Panc1 (cell line): ENCODE measurements around the gene CARNS1. TPM values are rescaled to one million over a fixed set of nuclear protein-coding genes. Genes with fewer than 3 reads are reported as not detected.
A peak's percentile ranks its signal among the peaks of the same experiment; 100 is the strongest.

Experiments used
- ATAC-seq: fragments of 200-7000 bp; cut with Tn5 transposase; 2 replicates; pipeline ENCODE4 v1.9.1; 2020; ENCODE audit warnings: mild to moderate bottlenecking, moderate library complexity
- BruUV-seq: library from RNA; stranded (reverse); fragments of 400-500 nt; replicated peaks from 2 replicates; lab custom pipeline; 2021; lab: Mats Ljungman, UMichigan
- CTCF ChIA-PET: fragments of 300-600 bp; sonication (Branson Sonifier 250); formaldehyde crosslinking; loops from one replicate; lab custom pipeline; 2022; ENCODE audit warnings: antibody characterized with exemption; lab: Charles Lee
- POLR2A ChIA-PET: fragments of 300-600 bp; sonication (Branson Sonifier 250); formaldehyde crosslinking; loops from one replicate; lab custom pipeline; 2022; ENCODE audit warnings: antibody characterized with exemption; lab: Charles Lee
- DNase-seq: peaks from one replicate; pipeline ENCODE4 v3.0.0-alpha.2; 2010; ENCODE audit warnings: low read depth, low spot score
- H3K27ac ChIP-seq: 2 replicates; pipeline ENCODE4 v1.5.1; 2011; ENCODE audit warnings: mild to moderate bottlenecking, low read length, inconsistent platforms
- H3K27me3 ChIP-seq: fragments of 200-500 bp; sonication (Bioruptor generic); 2 replicates; pipeline ENCODE4 v1.6.0; 2014; ENCODE audit warnings: low read length, inconsistent platforms; ENCODE audit not compliant: control insufficient read depth, insufficient read depth
- H3K36me3 ChIP-seq: fragments of 200-500 bp; sonication (Bioruptor generic); 2 replicates; pipeline ENCODE4 v1.5.1; 2014; ENCODE audit warnings: inconsistent platforms, mild to moderate bottlenecking, low read length, moderate library complexity; ENCODE audit not compliant: control insufficient read depth, insufficient read depth
- H3K4me1 ChIP-seq: 2 replicates; pipeline ENCODE4 v1.5.1; 2011; ENCODE audit warnings: inconsistent platforms, mild to moderate bottlenecking, low read length, moderate library complexity; ENCODE audit not compliant: control insufficient read depth, insufficient read depth
- H3K4me3 ChIP-seq, 2 experiments: 2 replicates each; pipeline ENCODE4 v1.5.1; 2011 to 2012; ENCODE audit warnings: low read depth in 2 of 2, low read length in 2 of 2, mild to moderate bottlenecking in 2 of 2, inconsistent platforms in 1 of 2, moderate library complexity in 1 of 2
- H3K9me3 ChIP-seq: fragments of 200-500 bp; sonication (Bioruptor generic); 2 replicates; pipeline ENCODE4 v1.5.1; 2014; ENCODE audit warnings: low read depth, mild to moderate bottlenecking, inconsistent platforms, low read length, moderate library complexity; ENCODE audit not compliant: control insufficient read depth, insufficient read depth
- CTCF ChIP-seq: fragments of 450-650 bp; IDR thresholded peaks from 2 replicates; pipeline ENCODE4 v1.5.1; 2017; ENCODE audit warnings: mild to moderate bottlenecking
- POLR2AphosphoS5 ChIP-seq: IDR thresholded peaks from 2 replicates; pipeline ENCODE4 v1.6.1; 2012; ENCODE audit warnings: mild to moderate bottlenecking, low read depth, low read length, moderate library complexity
- REST ChIP-seq, 2 experiments: IDR thresholded peaks; 2 replicates each; pipeline ENCODE4 v1.6.1; 2011 to 2012; ENCODE audit warnings: low read depth in 2 of 2, control low read depth in 1 of 2, low read length in 1 of 2, mild to moderate bottlenecking in 1 of 2, moderate library complexity in 1 of 2; ENCODE audit not compliant: insufficient read depth in 1 of 2
- SIN3A ChIP-seq: IDR thresholded peaks from 2 replicates; pipeline ENCODE4 v1.6.1; 2012; ENCODE audit warnings: low read depth, mild to moderate bottlenecking, low read length, moderate library complexity, borderline replicate concordance; ENCODE audit not compliant: insufficient read depth
- TCF7L2 ChIP-seq: IDR thresholded peaks from 2 replicates; pipeline ENCODE4 v1.6.1; 2011; ENCODE audit warnings: mild to moderate bottlenecking, low read depth, low read length, inconsistent platforms
- in situ Hi-C: cut with HindIII; loops from 2 replicates; pipeline ENCODE4 v1.10.0; 2016; ENCODE audit warnings: low sequenced_read_pairs, low pct_unique_long_range_greater_than_20kb
- intact Hi-C: fragments of 100-400 bp; cut with micrococcal nuclease; formaldehyde crosslinking; loops from one replicate; pipeline ENCODE4 v1.10.0; 2022; ENCODE audit not compliant: unreplicated experiment
- total RNA-seq: library from RNA; stranded (reverse); gene quantifications from one replicate; pipeline ENCODE4 v1.2.1, GENCODE V29; 2021; ENCODE audit not compliant: unreplicated experiment

Gene CARNS1
- total RNA-seq, 1 experiment from 2014 or later: 1.0 TPM

- intact Hi-C loops (loop anchor here (5.0 kb wide), 1 partner anchor 96 kb away; the partner anchor contains the start of genes CDK2AP2 and PITPNM1), in situ Hi-C loops (no loop called here)
- Histone ChIP-seq H3K4me3 (no peak overlapping the region), H3K4me1 (peaks cover 22% of the 10 kb centered on the region), H3K36me3 (no peaks in the 10 kb centered on the region), H3K27me3 (no peaks in the 10 kb centered on the region), H3K27ac (no peak overlapping the region), H3K9me3 (no peaks in the 10 kb centered on the region)
- no peak for TF ChIP-seq REST (IDR thresholded peaks at IDR 0.05; ENCODE audit: insufficient read depth in 1 of 2, low read depth in 2 of 2, low read length in 1 of 2)
- 0 out of 2 replicates have a peak, but pooled peaks have one; percentile 4 for TF ChIP-seq POLR2AphosphoS5
- no peak for TF ChIP-seq CTCF
- CTCF ChIA-PET: interaction anchor here (2.1 kb wide), 1 partner anchor 9 kb away, joined by 9 read pairs; the partner anchor contains the start of gene PPP1CA
- POLR2A ChIA-PET: interaction anchor here (1.2 kb wide), 1 partner anchor 10 kb away, joined by 3 read pairs; the partner anchor contains the start of gene PPP1CA
- no TSS peak for BruUV-seq
- DNase-seq (no peak), ATAC-seq (no peak)
Measured at GRCh38 chr11:67410984-67411784, 4.3 kb upstream of the CARNS1 start.

DNA sequence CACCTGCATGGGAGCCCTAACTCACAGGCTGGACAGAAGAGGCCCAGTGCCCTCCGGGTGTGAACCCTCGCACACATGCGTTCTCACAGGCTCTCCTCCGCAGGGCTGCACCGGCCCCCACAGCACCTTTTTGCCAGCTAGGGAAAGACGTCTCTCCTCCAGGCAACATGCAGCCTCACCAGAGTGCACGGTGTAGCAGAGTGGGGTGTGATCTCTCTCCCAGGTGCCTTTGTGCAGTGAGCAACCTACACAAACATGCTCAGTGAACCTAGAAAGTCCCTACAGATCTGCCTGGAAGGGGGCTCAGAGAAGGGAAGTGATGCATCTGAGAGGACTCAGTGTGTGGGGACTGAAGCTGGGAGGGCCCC lies 3.7 kb upstream of the CARNS1 start:
- CTCF ChIA-PET: interaction anchor here (2.1 kb wide), 1 partner anchor 10 kb away, joined by 9 read pairs; the partner anchor contains the start of gene PPP1CA
- in situ Hi-C loops: no loop called here

More for the DNA sequence above, 3.7 kb upstream of the CARNS1 start:
- Histone ChIP-seq H3K27me3 (no peaks in the 10 kb centered on the region), H3K9me3 (no peaks in the 10 kb centered on the region), H3K4me3 (no peak overlapping the region), H3K36me3 (no peaks in the 10 kb centered on the region), H3K4me1 (peaks cover 27% of the 10 kb centered on the region), H3K27ac (no peak overlapping the region)
- TF ChIP-seq SIN3A: no peak
- no peak for TF ChIP-seq REST (IDR thresholded peaks at IDR 0.05; ENCODE audit: insufficient read depth in 1 of 2, low read depth in 2 of 2, low read length in 1 of 2)
- TF ChIP-seq TCF7L2: no peak
- no peak for TF ChIP-seq POLR2AphosphoS5
- TF ChIP-seq CTCF: no peak
- POLR2A ChIA-PET: interaction anchor here (1.2 kb wide), 1 partner anchor 10 kb away, joined by 3 read pairs; the partner anchor contains the start of gene PPP1CA
- intact Hi-C loops: loop anchor here (5.0 kb wide), 1 partner anchor 96 kb away; the partner anchor contains the start of genes CDK2AP2 and PITPNM1
- ATAC-seq (no peak; the same call in 1 of the 2 replicates), DNase-seq (no peak)
- BruUV-seq: no TSS peak
